Measurements from ENCODE around the gene UBC. TPM values are rescaled to one million over a fixed set of nuclear protein-coding genes. Genes with fewer than 3 reads are reported as not detected.

The UBC gene
- polyA plus RNA-seq = 893 and 914 TPM in 2 replicates

DNA sequence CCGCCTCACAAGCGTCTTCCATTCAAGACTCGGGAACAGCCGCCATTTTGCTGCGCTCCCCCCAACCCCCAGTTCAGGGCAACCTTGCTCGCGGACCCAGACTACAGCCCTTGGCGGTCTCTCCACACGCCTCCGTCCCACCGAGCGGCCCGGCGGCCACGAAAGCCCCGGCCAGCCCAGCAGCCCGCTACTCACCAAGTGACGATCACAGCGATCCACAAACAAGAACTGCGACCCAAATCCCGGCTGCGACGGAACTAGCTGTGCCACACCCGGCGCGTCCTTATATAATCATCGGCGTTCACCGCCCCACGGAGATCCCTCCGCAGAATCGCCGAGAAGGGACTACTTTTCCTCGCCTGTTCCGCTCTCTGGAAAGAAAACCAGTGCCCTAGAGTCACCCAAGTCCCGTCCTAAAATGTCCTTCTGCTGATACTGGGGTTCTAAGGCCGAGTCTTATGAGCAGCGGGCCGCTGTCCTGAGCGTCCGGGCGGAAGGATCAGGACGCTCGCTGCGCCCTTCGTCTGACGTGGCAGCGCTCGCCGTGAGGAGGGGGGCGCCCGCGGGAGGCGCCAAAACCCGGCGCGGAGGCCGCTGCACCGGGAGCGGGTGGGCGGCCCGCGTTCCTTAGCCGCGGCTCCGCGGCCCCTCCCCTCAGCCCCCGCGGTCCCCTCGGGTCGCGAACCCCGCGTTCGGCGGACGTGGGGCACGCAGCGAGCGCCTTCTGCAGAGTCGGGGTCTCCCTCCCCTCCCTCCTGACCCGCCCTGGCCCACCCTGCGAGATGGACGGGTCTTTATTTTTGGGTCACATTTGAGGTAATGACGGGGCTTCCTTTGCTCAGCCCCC, at the start of gene UBC:
TSS of gene UBC (minus strand) at position 259 of the 847 bp plus-strand sequence. CDS start 879 bp downstream, outside the sequence.

DNA sequence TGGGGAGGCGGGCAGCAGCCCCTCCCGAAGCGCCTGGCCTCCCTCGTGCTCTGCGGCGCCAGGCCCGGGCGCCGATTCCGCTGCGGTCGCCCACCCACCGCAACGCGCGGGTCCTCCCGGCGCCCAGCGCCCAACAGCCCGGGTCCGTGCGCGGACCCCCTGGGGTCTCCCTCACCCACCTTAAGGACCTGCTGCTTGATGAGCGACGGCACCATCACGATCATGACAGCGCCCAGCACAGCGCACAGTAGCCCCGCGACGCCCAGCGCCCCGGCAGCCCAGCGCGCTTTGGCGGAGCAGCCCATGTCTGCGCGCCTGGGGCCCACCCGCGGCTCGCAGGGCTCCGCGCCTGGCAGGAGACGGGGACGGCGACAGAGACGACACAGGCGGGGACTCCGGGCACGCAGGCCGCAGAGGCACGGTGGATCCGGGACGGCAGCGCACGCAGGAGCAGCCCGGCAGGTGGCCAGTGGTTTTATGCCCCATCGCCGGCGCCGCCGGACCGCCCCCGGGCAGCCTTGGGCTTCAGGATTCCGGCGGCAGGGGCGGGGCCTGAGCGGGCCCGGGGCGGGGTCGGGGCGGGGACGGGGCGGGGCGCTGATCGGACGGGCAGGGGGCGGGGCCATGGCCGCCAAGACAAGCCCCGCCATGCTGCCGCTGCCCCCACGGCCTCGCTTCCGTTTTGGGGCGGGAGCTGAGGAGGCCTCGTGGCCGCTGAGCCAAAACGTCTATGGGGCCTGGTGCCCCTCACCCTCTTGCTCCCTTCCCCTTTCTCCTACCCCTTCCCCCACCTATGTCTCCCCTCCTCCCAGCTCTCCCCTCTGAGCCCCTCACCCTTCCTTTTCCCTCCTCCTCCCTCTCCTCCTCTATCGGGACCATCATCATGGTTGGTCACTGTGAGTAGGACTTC, 50.8 kb downstream of the UBC start, which contains the start of gene SCARB1:
TSS of gene SCARB1 (minus strand) at position 449 of the 910 bp plus-strand sequence. CDS start at position 305, 144 bp downstream.

Other genes starting within 250 kb of the UBC start
- 0.88 and 6.0 TPM in 2 replicates for gene SCARB1, start 50.8 kb downstream of the UBC start, polyA plus RNA-seq
- 0.12 and 0.35 TPM in 2 replicates for gene DHX37, start 74.5 kb upstream of the UBC start, polyA plus RNA-seq
- gene BRI3BP, start 79.0 kb upstream of the UBC start, polyA plus RNA-seq = 15.2 and 16.2 TPM in 2 replicates
- gene AACS, start 150.8 kb upstream of the UBC start, polyA plus RNA-seq = 10.8 and 14.1 TPM in 2 replicates

Data from Purkinje cell (primary cell).